Astrocyte (in vitro differentiated cells and primary cell): Measurements from ENCODE around the gene RNGTT.

ENCODE experiments used
- CTCF ChIP-seq: IDR thresholded peaks from 2 replicates; pipeline ENCODE4 v1.5.1; 2011; ENCODE audit warnings: low read depth, mild to moderate bottlenecking, inconsistent platforms, low read length, moderate library complexity; ENCODE audit not compliant: insufficient read depth
- EZH2 ChIP-seq: IDR thresholded peaks from 2 replicates; pipeline ENCODE4 v1.6.1; 2012; ENCODE audit warnings: mild to moderate bottlenecking, low read length, inconsistent platforms; ENCODE audit not compliant: insufficient read depth

- TF ChIP-seq CTCF (no peak), EZH2 (no peak)
Measured at GRCh38 chr6:88970301-88970700, 6.9 kb upstream of the RNGTT start.
